Measurements from ENCODE around the gene MED16. TPM values are rescaled to one million over a fixed set of nuclear protein-coding genes. Genes with fewer than 3 reads are reported as not detected.
"Not testable (repeated sequence)": the region's sequence is repeated elsewhere in the genome, so short reads cannot be mapped to it uniquely, and the experiment has no call there.

MED16 gene
- total RNA-seq, 1 experiment from 2014 or later, result 36.2 TPM

DNA sequence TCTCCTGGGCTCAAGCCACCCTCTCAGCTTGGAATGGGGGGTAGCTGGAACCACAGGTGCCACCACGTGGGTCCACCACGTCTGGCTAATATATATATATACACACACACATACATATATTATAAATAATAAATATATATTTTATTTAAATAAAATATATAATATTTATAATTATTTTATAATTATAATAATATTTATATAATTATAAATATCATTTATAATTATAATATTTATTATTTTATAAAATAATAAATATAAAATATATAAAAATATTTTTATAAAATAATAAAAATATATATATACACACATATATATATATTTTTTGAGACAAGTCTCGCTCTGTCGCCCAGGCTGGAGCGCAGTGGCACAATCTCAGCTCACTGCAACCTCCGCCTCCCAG, 38.4 kb downstream of the MED16 start:
- Histone ChIP-seq H3K27me3 (ENCODE audit: control insufficient read depth, insufficient read depth, low read length) (peaks cover 6% of the 10 kb centered on the region), H3K4me3 (ENCODE audit: insufficient read depth, low read depth, low read length) (no peak overlapping the region), H3K36me3 (replicated peaks; ENCODE audit: control insufficient read depth, insufficient read depth, low read length) (no peaks in the 10 kb centered on the region)
- no peak for DNase-seq

DNA sequence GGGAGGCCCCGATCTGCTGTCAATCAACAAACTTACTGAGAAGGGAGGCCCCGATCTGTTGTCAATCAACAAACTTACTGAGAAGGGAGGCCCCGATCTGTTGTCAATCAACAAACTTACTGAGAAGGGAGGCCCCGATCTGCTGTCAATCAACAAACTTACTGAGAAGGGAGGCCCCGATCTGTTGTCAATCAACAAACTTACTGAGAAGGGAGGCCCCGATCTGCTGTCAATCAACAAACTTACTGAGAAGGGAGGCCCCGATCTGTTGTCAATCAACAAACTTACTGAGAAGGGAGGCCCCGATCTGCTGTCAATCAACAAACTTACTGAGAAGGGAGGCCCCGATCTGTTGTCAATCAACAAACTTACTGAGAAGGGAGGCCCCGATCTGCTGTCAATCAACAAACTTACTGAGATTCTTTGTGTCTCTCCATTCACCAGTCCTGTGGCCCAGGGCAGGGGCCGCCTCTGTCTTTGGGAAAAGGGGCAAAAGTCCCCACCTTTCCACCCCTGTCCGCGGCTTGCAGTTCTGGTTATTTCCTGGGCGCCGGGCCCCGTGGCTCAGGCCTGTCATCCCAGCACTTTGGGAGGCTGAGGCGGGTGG, 39.3 kb downstream of the MED16 start:
- H3K27me3 ChIP-seq (ENCODE audit: control insufficient read depth, insufficient read depth, low read length); H3K4me3 ChIP-seq (ENCODE audit: insufficient read depth, low read depth, low read length); DNase-seq; H3K36me3 ChIP-seq (replicated peaks; ENCODE audit: control insufficient read depth, insufficient read depth, low read length): not testable (repeated sequence)

DNA sequence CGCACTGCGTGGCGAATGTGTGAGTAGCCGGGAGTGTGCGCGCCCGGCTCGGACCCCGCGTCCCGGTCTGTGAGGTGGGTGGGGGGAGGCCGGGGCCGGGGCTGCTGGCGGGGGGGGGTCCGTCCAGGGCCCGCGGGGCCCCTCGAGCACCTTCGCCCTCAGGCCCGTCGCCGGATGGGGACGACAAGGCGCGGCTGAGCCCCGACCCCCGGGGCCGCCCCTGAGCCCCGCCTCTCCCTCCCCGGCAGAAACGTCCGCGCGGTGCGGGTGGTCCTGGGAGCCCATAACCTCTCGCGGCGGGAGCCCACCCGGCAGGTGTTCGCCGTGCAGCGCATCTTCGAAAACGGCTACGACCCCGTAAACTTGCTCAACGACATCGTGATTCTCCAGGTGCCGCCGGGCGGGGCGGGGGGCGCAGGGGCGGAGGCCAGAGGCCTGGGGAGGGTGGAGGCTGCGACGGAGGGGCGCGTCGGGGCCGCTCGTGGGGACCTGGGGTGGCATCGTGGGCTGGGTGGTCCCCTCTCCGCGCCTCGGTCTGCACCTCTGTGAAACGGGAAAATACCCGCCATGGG, 39.9 kb downstream of the MED16 start:
- no peak for DNase-seq
- Histone ChIP-seq H3K36me3 (replicated peaks; ENCODE audit: control insufficient read depth, insufficient read depth, low read length) (no peaks in the 10 kb centered on the region), H3K27me3 (ENCODE audit: control insufficient read depth, insufficient read depth, low read length) (no peaks in the 10 kb centered on the region), H3K4me3 (ENCODE audit: insufficient read depth, low read depth, low read length) (no peak overlapping the region)

DNA sequence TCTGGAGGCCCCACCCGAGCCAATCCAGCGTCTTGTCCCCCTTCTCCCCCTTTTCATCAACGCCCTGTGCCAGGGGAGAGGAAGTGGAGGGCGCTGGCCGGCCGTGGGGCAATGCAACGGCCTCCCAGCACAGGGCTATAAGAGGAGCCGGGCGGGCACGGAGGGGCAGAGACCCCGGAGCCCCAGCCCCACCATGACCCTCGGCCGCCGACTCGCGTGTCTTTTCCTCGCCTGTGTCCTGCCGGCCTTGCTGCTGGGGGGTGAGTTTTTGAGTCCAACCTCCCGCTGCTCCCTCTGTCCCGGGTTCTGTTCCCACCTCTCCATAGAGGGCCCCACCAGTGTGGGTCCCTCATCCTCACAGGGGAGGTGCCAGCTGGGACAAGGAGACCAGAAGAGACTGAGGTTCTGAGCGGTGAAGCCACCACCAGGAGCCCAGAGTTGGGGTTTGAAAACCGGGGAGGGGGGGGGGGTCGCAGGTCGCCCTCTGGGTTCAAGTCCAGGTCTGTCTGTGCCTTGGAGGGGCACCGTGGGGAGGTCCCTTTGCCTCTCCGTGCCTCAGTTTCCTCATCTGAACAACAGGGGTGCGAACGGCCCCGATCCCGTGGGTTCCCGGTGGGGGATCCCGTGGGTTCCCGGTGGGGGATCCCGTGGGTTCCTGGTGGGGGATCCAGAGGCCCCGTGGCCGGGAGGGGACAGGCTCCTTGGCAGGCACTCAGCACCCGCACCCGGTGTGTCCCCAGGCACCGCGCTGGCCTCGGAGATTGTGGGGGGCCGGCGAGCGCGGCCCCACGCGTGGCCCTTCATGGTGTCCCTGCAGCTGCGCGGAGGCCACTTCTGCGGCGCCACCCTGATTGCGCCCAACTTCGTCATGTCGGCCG, 40.6 kb downstream of the MED16 start, which contains the start of gene ELANE:
Gene ELANE, plus strand, starts transcription at position 168 of the 878 bp plus-strand sequence. Its CDS starts 26 bp downstream, at position 194.
- Histone ChIP-seq H3K4me3 (ENCODE audit: insufficient read depth, low read depth, low read length) (no peak within 1 kb of the TSS), H3K36me3 (replicated peaks; ENCODE audit: control insufficient read depth, insufficient read depth, low read length) (no peaks in the 10 kb centered on the region), H3K27me3 (ENCODE audit: control insufficient read depth, insufficient read depth, low read length) (no peaks in the 10 kb centered on the region)
- no peak for DNase-seq

DNA sequence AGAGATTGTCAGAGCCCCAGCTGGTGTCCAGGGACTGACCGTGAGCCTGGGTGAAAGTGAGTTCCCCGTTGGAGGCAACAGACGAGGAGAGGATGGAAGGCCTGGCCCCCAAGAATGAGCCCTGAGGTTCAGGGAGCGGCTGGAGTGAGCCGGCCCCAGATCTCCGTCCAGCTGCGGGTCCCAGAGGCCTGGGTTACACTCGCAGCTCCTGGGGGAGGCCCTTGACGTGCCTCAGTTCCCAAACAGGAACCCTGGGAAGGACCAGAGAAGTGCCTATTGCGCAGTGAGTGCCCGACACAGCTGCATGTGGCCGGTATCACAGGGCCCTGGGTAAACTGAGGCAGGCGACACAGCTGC, 42.0 kb downstream of the MED16 start:
- no peak for DNase-seq
- Histone ChIP-seq H3K27me3 (ENCODE audit: control insufficient read depth, insufficient read depth, low read length) (no peaks in the 10 kb centered on the region), H3K36me3 (replicated peaks; ENCODE audit: control insufficient read depth, insufficient read depth, low read length) (no peaks in the 10 kb centered on the region), H3K4me3 (ENCODE audit: insufficient read depth, low read depth, low read length) (no peak overlapping the region)

DNA sequence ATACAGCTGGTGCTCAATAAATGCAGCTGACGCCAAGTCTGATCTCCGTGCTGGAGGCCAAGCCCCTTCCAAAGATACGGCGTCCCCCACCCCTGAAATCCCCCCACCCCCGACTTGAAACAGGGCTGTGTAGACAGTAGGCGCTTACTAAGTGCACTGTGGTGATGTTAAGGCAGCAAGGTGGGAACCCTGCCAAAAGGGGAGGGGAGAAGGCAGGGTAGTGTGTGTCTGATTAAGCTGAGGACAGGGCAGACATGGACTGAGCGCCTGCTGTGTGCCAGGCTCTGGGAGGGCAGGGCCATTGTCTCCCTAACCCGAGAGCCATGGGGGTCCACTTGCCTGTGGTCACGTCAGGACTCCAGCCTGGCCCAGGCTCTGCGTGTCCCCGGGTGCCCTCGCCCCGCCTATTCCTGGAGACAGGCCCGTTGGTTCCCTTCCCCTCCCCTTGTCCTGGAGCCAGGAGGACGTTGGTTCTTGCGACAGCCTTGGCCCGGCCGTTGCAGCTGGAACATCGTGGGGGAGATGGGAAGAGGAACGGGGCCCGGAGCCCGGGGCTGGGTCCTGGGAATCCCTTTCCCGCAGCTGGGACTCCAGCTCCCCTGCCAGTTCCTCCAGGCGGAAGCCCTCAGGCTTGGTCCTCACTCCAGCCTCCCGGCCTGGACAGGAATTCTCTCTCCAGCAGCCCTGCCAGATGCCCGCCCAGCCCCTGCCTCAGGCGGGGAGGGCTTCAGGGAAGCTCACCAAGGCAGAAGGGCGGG, 42.6 kb downstream of the MED16 start:
- H3K27me3 ChIP-seq (ENCODE audit: control insufficient read depth, insufficient read depth, low read length), result no peaks in the 10 kb centered on the region
- DNase-seq, result peak; percentile 77
- H3K36me3 ChIP-seq (replicated peaks; ENCODE audit: control insufficient read depth, insufficient read depth, low read length), result no peaks in the 10 kb centered on the region
- no peak overlapping the region for H3K4me3 ChIP-seq (ENCODE audit: insufficient read depth, low read depth, low read length)

DNA sequence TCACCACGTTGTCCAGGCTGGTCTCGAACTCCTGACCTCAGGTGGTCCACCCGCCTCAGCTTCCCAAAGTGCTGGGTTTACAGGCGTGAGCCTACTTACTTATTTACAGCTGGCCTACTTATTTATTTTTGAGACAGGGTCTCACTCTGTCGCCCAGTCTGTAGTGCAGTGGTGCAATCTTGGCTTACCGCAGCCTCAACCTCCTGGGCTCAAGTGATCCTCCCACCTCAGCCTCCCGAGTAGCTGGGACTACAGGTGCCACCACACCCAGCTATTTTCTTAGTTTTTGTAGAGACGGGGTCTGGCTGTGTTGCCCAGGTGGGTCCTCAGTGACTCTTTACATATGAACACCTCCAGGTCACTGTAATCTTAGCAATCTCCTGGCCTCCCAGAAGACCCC, 43.8 kb downstream of the MED16 start:
- not testable (repeated sequence) for H3K27me3 ChIP-seq (ENCODE audit: control insufficient read depth, insufficient read depth, low read length); H3K4me3 ChIP-seq (ENCODE audit: insufficient read depth, low read depth, low read length); H3K36me3 ChIP-seq (replicated peaks; ENCODE audit: control insufficient read depth, insufficient read depth, low read length); DNase-seq

DNA sequence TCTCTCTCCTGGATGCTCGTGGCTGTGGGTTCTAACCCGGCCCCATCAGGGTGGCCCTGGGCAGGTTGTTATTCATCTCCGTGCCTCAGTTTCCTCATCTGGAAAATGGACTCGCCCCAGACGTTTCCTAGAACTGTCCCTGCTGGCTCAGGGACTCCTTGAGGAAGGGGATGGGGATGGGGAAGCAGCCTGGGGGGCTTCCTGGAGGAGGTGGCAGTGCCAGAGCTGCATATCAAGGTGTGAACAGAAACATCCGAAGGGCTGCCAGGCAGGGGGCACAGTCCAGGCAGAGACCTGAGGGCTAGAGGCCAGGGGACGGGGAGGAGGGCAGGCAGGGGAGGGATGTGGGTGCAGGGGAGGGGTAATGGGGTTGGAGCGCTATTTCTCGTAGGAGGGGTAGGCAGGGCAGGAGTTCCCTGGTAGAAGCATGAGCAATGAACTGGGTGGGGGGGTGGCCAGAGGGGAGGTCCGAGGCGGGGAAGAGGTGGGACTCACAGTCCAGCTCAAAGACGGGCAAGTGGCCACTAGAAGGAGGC, 44.5 kb downstream of the MED16 start:
- no peak for DNase-seq
- Histone ChIP-seq H3K27me3 (ENCODE audit: control insufficient read depth, insufficient read depth, low read length) (peaks cover 9% of the 10 kb centered on the region), H3K36me3 (replicated peaks; ENCODE audit: control insufficient read depth, insufficient read depth, low read length) (no peaks in the 10 kb centered on the region), H3K4me3 (ENCODE audit: insufficient read depth, low read depth, low read length) (no peak overlapping the region)

DNA sequence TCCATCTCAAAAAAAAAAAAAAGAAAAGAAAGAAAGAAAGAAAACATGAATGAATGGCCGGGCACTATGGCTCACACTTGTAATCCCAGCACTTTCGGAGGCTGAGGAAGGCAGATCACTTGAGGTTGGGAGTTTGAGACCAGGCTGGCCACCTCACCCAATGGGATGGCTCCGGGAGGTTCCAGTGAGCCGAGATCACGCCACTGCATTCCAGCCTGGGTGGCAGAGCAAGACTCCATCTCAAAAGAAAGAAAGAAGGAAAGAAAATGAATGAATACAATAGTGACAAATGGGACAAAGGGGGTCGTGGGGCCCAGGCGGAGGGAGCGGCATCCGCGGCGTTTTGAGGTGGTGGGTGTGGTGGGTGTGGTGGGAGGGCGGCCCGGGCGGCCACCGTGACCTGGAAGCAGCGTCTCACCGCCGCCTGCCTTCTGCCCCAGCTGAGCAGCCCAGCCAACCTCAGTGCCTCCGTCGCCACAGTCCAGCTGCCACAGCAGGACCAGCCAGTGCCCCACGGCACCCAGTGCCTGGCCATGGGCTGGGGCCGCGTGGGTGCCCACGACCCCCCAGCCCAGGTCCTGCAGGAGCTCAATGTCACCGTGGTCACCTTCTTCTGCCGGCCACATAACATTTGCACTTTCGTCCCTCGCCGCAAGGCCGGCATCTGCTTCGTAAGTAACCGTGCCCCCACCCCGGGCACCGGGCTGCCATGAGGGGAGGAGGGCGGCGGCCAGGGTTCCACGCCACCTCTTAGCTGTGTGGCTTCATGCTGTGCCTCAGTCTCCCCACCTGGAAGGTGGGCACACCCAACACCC, 47.1 kb downstream of the MED16 start:
- no peak for DNase-seq
- H3K4me3 ChIP-seq (ENCODE audit: insufficient read depth, low read depth, low read length), result no peak overlapping the region
- H3K27me3 ChIP-seq (ENCODE audit: control insufficient read depth, insufficient read depth, low read length), result peaks cover 15% of the 10 kb centered on the region
- no peaks in the 10 kb centered on the region for H3K36me3 ChIP-seq (replicated peaks; ENCODE audit: control insufficient read depth, insufficient read depth, low read length)

DNA sequence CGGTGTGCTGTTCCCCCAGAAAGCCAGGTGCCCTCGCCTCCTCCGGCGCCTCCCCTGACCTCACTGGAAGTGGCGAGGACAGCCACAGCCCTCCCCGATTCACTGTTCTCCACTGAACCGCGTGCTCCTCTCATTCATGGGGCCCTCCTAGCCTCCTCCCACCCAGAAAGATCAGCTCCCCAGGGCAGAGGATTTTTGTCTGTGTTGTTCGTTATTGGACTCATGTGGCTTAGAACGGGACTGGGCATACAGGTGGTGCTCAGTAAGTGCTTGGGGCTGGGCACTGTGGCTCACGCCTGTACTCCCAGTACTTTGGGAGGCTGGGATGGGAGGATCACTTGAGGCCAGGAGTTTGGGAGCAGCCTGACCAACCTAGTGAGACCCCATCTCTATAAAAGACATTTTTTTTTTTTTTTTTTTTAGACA, 48.4 kb downstream of the MED16 start:
- no peaks in the 10 kb centered on the region for H3K36me3 ChIP-seq (replicated peaks; ENCODE audit: control insufficient read depth, insufficient read depth, low read length)
- peak; percentile 74 for DNase-seq
- no peak overlapping the region for H3K4me3 ChIP-seq (ENCODE audit: insufficient read depth, low read depth, low read length)
- H3K27me3 ChIP-seq (ENCODE audit: control insufficient read depth, insufficient read depth, low read length), result peaks cover 15% of the 10 kb centered on the region

DNA sequence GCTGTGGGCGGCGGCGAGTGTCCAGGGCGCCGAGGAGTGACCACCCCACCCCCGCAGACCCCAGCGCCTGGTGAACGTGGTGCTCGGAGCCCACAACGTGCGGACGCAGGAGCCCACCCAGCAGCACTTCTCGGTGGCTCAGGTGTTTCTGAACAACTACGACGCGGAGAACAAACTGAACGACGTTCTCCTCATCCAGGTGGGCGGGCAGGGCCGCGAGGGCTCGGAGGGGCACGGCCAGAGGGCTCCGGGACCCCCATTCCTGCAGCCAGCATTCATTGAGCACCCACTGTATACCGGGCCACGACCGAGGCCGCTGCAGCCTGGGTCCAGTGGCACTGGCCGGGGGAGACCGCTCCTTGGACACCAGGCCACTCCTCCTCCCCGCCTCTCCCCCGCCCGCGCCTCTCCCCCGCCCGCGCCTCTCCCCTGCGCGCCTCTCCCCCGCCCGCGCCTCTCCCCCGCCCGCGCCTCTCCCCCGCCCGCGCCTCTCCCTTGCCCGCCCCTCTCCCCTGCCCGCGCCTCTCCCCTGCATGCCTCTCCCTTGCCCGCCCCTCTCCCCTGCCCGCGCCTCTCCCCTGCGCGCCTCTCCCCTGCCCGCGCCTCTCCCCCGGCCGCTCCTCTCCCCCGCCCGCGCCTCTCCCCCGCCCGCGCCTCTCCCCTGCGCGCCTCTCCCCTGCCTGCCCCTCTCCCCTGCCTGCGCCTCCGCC, 49.0 kb downstream of the MED16 start:
- peak; percentile 73 for DNase-seq
- no peaks in the 10 kb centered on the region for H3K36me3 ChIP-seq (replicated peaks; ENCODE audit: control insufficient read depth, insufficient read depth, low read length)
- peak overlapping the region; percentile 32 for H3K4me3 ChIP-seq (ENCODE audit: insufficient read depth, low read depth, low read length)

DNA sequence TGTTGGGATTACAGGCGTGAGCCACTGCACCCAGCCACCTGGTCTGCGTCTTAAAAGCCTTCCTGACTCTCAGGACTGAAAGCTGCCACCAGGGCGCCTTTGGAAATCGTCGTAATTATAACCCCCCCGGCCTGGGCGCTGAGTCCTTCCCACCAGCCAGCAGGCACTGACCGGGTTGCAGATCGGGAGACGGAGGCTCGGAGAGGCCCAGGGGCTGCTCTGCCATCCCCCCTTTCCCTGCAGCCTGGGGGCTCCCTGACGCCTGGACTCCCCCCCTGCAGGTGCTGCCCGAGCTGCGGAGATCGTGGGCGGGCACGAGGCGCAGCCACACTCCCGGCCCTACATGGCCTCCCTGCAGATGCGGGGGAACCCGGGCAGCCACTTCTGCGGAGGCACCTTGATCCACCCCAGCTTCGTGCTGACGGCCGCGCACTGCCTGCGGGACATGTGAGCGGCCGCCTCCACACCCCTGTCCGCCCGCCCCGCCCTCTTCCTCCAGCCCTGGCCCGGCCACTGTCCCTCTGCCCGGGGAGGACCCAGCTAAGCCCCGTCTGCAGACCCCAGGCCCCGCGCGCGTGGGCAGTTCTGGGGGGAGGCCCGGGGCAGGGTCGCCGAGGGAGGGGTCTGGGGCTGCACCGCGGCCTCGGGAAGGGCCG, 49.7 kb downstream of the MED16 start:
- Histone ChIP-seq H3K36me3 (replicated peaks; ENCODE audit: control insufficient read depth, insufficient read depth, low read length) (no peaks in the 10 kb centered on the region), H3K27me3 (ENCODE audit: control insufficient read depth, insufficient read depth, low read length) (peaks cover 15% of the 10 kb centered on the region), H3K4me3 (ENCODE audit: insufficient read depth, low read depth, low read length) (peak overlapping the region; percentile 32)
- DNase-seq, result peak; percentile 87

More for the DNA sequence above, 49.0 kb downstream of the MED16 start:
- H3K27me3 ChIP-seq (ENCODE audit: control insufficient read depth, insufficient read depth, low read length), result peaks cover 15% of the 10 kb centered on the region

DNA sequence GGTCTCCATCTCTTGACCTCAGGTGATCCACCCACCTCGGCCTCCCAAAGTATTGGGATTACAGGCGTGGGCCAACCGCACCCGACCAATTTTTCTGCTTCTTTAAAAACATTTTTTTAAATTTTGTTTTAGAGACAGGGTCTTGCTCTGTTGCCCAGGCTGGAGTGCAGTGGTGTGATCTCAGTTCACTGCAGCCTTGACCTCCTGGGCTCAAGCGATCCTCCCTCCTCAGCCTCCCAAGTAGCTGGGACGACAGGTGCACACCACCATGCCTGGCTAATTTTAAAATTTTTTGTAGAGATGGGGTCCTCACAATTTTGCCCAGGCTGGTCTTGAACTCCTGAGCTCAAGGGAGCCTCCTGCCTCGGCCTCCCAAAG, 50.2 kb downstream of the MED16 start:
- DNase-seq; H3K4me3 ChIP-seq (ENCODE audit: insufficient read depth, low read depth, low read length); H3K36me3 ChIP-seq (replicated peaks; ENCODE audit: control insufficient read depth, insufficient read depth, low read length): not testable (repeated sequence)
- H3K27me3 ChIP-seq (ENCODE audit: control insufficient read depth, insufficient read depth, low read length), result peaks cover 15% of the 10 kb centered on the region

Data from H7 (cell line).